ENCODE measurements around the gene GPR152.

GRCh38 chr11:67406420-67406968 lies 46.0 kb downstream of the GPR152 start:
- no peak for TF ChIP-seq CTCF (IDR thresholded peaks at IDR 0.05; ENCODE audit: insufficient read depth, low read depth, low read length)
- TF ChIP-seq EZH2 (IDR thresholded peaks at IDR 0.05; ENCODE audit: insufficient read depth, low read length): no peak
